Liver (tissue), 2 donors: ENCODE results near the gene LAMC3.

Source experiments
- FOXA1 ChIP-seq: IDR thresholded peaks from 2 replicates; pipeline ENCODE4 v1.6.1; 2016; ENCODE audit warnings: antibody characterized with exemption
- TF ChIP-seq, protein P1 (sequence below): IDR thresholded peaks from 2 replicates; pipeline ENCODE4 v1.6.1; 2016; ENCODE audit warnings: antibody characterized with exemption
- TF ChIP-seq, protein P2 (sequence below): IDR thresholded peaks from 2 replicates; pipeline ENCODE4 v1.6.1; 2016; ENCODE audit warnings: antibody characterized with exemption, mild to moderate bottlenecking
- TF ChIP-seq, protein P3 (sequence below): fragments of 150-350 bp; IDR thresholded peaks from 2 replicates; pipeline ENCODE4 v1.5.1; 2017; ENCODE audit warnings: improper control_type of control experiment, low read depth, low read length; ENCODE audit not compliant: missing input control
- TF ChIP-seq, protein P4 (sequence below): IDR thresholded peaks from 2 replicates; pipeline ENCODE4 v1.6.1; 2016; ENCODE audit warnings: antibody characterized with exemption
- donor health status: healthy.

DNA sequence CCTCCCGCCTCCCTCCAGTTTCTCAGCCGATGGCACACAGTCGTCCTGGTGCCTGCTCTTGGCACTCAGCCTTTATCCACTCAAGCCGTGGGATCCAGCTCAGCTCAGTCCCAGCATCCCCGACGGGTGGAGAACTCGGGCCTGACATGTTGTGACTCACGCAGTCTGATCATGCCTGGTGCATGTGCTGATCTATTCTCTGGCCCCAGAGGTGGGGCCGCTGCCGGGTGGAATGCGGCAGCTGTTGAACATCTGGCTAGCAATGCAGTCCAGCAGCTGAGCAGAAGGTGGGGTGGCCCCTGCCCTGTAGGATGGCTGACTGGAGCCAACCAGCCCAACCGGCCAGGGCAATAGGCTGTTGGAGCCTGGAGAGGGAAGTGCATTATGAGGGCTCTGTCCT is 85.6 kb downstream of the LAMC3 start:
- TF ChIP-seq, protein P1, sequence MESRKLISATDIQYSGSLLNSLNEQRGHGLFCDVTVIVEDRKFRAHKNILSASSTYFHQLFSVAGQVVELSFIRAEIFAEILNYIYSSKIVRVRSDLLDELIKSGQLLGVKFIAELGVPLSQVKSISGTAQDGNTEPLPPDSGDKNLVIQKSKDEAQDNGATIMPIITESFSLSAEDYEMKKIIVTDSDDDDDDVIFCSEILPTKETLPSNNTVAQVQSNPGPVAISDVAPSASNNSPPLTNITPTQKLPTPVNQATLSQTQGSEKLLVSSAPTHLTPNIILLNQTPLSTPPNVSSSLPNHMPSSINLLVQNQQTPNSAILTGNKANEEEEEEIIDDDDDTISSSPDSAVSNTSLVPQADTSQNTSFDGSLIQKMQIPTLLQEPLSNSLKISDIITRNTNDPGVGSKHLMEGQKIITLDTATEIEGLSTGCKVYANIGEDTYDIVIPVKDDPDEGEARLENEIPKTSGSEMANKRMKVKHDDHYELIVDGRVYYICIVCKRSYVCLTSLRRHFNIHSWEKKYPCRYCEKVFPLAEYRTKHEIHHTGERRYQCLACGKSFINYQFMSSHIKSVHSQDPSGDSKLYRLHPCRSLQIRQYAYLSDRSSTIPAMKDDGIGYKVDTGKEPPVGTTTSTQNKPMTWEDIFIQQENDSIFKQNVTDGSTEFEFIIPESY, result no peak
- TF ChIP-seq, protein P2, sequence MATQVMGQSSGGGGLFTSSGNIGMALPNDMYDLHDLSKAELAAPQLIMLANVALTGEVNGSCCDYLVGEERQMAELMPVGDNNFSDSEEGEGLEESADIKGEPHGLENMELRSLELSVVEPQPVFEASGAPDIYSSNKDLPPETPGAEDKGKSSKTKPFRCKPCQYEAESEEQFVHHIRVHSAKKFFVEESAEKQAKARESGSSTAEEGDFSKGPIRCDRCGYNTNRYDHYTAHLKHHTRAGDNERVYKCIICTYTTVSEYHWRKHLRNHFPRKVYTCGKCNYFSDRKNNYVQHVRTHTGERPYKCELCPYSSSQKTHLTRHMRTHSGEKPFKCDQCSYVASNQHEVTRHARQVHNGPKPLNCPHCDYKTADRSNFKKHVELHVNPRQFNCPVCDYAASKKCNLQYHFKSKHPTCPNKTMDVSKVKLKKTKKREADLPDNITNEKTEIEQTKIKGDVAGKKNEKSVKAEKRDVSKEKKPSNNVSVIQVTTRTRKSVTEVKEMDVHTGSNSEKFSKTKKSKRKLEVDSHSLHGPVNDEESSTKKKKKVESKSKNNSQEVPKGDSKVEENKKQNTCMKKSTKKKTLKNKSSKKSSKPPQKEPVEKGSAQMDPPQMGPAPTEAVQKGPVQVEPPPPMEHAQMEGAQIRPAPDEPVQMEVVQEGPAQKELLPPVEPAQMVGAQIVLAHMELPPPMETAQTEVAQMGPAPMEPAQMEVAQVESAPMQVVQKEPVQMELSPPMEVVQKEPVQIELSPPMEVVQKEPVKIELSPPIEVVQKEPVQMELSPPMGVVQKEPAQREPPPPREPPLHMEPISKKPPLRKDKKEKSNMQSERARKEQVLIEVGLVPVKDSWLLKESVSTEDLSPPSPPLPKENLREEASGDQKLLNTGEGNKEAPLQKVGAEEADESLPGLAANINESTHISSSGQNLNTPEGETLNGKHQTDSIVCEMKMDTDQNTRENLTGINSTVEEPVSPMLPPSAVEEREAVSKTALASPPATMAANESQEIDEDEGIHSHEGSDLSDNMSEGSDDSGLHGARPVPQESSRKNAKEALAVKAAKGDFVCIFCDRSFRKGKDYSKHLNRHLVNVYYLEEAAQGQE, result no peak
- TF ChIP-seq, protein P3, sequence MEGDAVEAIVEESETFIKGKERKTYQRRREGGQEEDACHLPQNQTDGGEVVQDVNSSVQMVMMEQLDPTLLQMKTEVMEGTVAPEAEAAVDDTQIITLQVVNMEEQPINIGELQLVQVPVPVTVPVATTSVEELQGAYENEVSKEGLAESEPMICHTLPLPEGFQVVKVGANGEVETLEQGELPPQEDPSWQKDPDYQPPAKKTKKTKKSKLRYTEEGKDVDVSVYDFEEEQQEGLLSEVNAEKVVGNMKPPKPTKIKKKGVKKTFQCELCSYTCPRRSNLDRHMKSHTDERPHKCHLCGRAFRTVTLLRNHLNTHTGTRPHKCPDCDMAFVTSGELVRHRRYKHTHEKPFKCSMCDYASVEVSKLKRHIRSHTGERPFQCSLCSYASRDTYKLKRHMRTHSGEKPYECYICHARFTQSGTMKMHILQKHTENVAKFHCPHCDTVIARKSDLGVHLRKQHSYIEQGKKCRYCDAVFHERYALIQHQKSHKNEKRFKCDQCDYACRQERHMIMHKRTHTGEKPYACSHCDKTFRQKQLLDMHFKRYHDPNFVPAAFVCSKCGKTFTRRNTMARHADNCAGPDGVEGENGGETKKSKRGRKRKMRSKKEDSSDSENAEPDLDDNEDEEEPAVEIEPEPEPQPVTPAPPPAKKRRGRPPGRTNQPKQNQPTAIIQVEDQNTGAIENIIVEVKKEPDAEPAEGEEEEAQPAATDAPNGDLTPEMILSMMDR, result no peak
- no peak for TF ChIP-seq FOXA1
- TF ChIP-seq, protein P4, sequence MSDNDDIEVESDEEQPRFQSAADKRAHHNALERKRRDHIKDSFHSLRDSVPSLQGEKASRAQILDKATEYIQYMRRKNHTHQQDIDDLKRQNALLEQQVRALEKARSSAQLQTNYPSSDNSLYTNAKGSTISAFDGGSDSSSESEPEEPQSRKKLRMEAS, result no peak
